Activated CD8-positive, alpha-beta memory T cell treated with anti-CD3 and anti-CD28 coated beads, Interleukin-2, amount 10 ng/mL, durations not matched to agents 7 days and 5 days (primary cell): ENCODE data around the gene FGFRL1. TPM values are rescaled to one million over a fixed set of nuclear protein-coding genes. Genes with fewer than 3 reads are reported as not detected.
"Not testable (repeated sequence)": the region's sequence is repeated elsewhere in the genome, so short reads cannot be mapped to it uniquely, and the experiment has no call there.

Experiments
- ATAC-seq: fragments of 150-1000 bp; cut with Tn5 transposase; one replicate; pipeline ENCODE4 v1.10.0; 2021; ENCODE audit warnings: moderate library complexity
- CTCF ChIA-PET: fragments of 350-600 bp; sonication (Branson Sonifier 250); formaldehyde crosslinking; loops from one replicate; lab custom pipeline; 2021; ENCODE audit warnings: antibody characterized with exemption; lab: Charles Lee
- DNase-seq: peaks from one replicate; pipeline ENCODE4 v3.0.0-alpha.2; 2020
- H3K27ac Mint-ChIP-seq: one replicate; pipeline ENCODE4 v1.8.0; 2021; ENCODE audit warnings: mild to moderate bottlenecking, mixed read lengths
- H3K27me3 Mint-ChIP-seq: one replicate; pipeline ENCODE4 v1.8.0; 2021; ENCODE audit warnings: mixed read lengths
- H3K36me3 Mint-ChIP-seq: one replicate; pipeline ENCODE4 v1.8.0; 2021; ENCODE audit warnings: mild to moderate bottlenecking, mixed read lengths
- H3K4me1 Mint-ChIP-seq: one replicate; pipeline ENCODE4 v1.8.0; 2021; ENCODE audit warnings: mixed read lengths
- H3K4me3 Mint-ChIP-seq: one replicate; pipeline ENCODE4 v1.8.0; 2021; ENCODE audit warnings: mild to moderate bottlenecking, moderate library complexity, mixed read lengths
- H3K9me3 Mint-ChIP-seq: one replicate; pipeline ENCODE4 v1.8.0; 2022; ENCODE audit warnings: low read depth, mixed read lengths
- total RNA-seq, 2 experiments: library from RNA; stranded (reverse); gene quantifications; one replicate each; pipeline ENCODE4 v1.2.3, GENCODE V29; 2021

The FGFRL1 gene
- total RNA-seq, 2 experiments from 2014 or later = 8.4 to 9.3 TPM

- Mint-ChIP-seq H3K9me3 (no peaks in the 10 kb centered on the region), H3K27me3 (no peaks in the 10 kb centered on the region), H3K36me3 (no peaks in the 10 kb centered on the region), H3K4me1 (peaks cover 14% of the 10 kb centered on the region), H3K4me3 (no peak overlapping the region), H3K27ac (no peak overlapping the region)
- DNase-seq (no peak), ATAC-seq (no peak)
- CTCF ChIA-PET = interaction anchor here (1.0 kb wide), 1 partner anchor 18 kb away, joined by 3 read pairs; the partner anchor contains the start of gene IDUA
Measured at GRCh38 chr4:968621-969394, 42.6 kb upstream of the FGFRL1 start.

DNA sequence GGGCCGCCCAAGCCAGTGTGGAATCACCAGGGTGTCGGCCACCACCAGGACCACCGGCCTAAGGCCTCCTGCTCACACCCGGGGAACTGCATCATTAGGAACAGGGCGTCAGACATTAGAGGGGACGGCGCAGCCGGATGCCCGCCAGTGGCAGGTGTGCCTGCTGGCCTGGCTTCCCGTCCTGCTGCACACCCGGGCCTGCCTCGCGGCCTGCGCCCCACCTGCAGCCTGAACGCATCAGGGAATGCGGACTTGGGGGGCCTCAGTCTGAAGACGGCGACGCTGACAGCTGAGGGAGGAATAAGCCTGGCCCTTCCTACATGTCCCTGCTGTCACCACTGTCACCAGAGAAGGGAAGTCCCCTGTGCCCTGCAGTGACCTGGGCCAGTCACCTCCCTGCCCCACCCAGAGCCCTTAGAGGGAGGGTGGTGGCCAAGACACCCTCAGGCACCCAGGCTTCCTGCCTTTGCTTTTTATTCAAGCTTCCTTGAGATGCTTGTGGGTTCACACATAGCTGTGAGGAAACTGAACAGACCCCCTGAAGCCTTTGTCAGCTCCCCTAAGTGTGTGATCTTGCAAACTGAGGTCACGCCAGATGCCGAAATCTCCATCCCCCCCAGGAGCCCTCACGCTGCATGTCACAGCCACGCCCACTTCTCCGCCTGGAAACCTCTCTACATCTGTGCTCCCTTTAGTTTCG is 41.2 kb upstream of the FGFRL1 start:
- CTCF ChIA-PET = interaction anchor here (1.0 kb wide), 1 partner anchor 17 kb away, joined by 3 read pairs; the partner anchor contains the start of gene IDUA
- peak overlapping the region; percentile 8 for H3K27ac Mint-ChIP-seq
- H3K27me3 Mint-ChIP-seq = no peaks in the 10 kb centered on the region
- ATAC-seq = no peak
- no peak overlapping the region for H3K4me3 Mint-ChIP-seq
- no peaks in the 10 kb centered on the region for H3K36me3 Mint-ChIP-seq
- DNase-seq = peak; percentile 51
- H3K4me1 Mint-ChIP-seq = peaks cover 14% of the 10 kb centered on the region
- H3K9me3 Mint-ChIP-seq = no peaks in the 10 kb centered on the region

DNA sequence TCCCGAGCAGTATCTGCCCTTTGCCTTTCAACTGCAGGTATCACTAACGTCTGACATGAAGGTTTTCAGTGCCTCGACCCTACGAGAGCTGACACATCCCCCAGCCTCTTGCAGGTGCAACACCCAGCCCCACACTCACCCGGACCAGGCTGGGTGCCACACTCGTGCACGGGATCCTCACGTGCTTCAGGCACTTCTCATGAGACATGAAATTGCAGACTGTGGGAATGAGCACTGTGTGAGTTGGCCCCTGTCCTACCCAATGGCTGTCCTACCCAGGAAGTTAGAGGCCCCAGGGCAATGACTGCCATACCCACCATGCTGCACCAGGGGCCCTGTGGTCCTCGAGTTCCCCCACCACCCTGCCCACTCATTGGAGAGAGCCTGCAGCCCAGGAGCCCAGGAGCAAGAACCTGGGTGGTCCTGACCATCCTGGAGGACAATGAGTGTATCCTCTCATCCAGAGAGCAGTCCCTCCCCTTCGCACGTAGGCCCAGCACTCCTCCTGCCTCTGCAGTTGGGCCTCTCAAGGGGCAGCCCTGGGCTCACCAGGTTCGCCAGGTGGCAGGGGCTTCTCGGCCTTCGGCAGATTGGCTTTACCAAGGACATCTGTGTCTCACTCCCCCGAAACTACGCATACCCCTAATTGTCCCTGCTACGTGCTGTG is 40.4 kb upstream of the FGFRL1 start:
- CTCF ChIA-PET = interaction anchor here (2.0 kb wide), 1 partner anchor 228 kb away, joined by 4 read pairs; no protein-coding TSS in a partner anchor
- Mint-ChIP-seq H3K27me3 (no peaks in the 10 kb centered on the region), H3K36me3 (no peaks in the 10 kb centered on the region), H3K9me3 (no peaks in the 10 kb centered on the region), H3K27ac (peak overlapping the region; percentile 8), H3K4me1 (peaks cover 14% of the 10 kb centered on the region), H3K4me3 (no peak overlapping the region)
- no peak for DNase-seq
- ATAC-seq = no peak

- DNase-seq (no peak), ATAC-seq (no peak)
- CTCF ChIA-PET = interaction anchor here (1.1 to 2.0 kb wide), 2 partner anchors 92 to 229 kb away, joined by 3 to 4 read pairs; no protein-coding TSS in a partner anchor
- Mint-ChIP-seq H3K9me3 (no peaks in the 10 kb centered on the region), H3K36me3 (no peaks in the 10 kb centered on the region), H3K27ac (no peak overlapping the region), H3K4me3 (peak overlapping the region; percentile 43), H3K27me3 (no peaks in the 10 kb centered on the region), H3K4me1 (peaks cover 20% of the 10 kb centered on the region)
Measured at GRCh38 chr4:971666-972500, 39.5 kb upstream of the FGFRL1 start.

DNA sequence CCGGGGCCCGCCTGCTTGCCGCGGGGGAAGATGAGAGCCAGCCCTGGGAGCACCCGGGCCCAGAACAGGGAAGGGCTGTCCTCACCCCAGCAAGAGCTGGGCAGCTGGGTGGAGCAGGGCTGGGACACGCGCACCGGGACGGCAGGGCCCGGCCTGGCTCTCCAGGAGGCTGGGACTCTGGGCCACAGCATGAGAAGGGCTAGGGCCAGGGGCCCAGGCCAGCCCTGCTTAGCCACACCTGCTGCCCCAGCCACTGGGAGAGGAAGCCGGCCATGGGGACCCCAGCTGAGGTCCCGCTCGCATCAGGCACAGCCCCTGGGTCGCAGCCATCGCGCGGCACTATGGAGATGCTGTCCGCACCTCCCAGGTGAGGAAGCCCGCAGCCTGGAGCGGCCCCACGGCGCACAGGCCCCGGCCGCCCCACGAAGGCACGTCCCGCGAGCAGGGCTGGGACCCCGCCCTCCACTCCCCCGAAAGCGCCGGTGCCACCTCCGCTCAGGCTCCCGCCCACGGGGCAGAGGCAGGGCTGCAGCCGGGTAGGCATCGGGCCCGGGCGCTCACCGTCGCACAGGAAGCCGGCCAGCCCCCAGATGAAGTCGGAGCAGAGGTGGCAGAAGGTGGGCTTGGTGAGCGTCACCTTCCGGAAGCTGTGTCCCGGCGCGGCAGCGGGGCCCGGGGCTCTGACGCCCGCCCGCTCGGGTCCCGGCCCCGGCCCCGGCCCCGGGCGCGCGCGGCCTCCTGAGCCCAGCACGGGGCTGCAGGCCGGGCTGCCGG is 38.6 kb upstream of the FGFRL1 start:
- Mint-ChIP-seq H3K27me3 (no peaks in the 10 kb centered on the region), H3K36me3 (no peaks in the 10 kb centered on the region), H3K4me3 (peak overlapping the region; percentile 49), H3K27ac (no peak overlapping the region), H3K9me3 (no peaks in the 10 kb centered on the region), H3K4me1 (peaks cover 20% of the 10 kb centered on the region)
- DNase-seq = peak; percentile 67
- ATAC-seq = peak; percentile 61
- CTCF ChIA-PET = interaction anchor here (1.1 to 2.0 kb wide), 2 partner anchors 93 to 230 kb away, joined by 3 to 4 read pairs; no protein-coding TSS in a partner anchor

DNA sequence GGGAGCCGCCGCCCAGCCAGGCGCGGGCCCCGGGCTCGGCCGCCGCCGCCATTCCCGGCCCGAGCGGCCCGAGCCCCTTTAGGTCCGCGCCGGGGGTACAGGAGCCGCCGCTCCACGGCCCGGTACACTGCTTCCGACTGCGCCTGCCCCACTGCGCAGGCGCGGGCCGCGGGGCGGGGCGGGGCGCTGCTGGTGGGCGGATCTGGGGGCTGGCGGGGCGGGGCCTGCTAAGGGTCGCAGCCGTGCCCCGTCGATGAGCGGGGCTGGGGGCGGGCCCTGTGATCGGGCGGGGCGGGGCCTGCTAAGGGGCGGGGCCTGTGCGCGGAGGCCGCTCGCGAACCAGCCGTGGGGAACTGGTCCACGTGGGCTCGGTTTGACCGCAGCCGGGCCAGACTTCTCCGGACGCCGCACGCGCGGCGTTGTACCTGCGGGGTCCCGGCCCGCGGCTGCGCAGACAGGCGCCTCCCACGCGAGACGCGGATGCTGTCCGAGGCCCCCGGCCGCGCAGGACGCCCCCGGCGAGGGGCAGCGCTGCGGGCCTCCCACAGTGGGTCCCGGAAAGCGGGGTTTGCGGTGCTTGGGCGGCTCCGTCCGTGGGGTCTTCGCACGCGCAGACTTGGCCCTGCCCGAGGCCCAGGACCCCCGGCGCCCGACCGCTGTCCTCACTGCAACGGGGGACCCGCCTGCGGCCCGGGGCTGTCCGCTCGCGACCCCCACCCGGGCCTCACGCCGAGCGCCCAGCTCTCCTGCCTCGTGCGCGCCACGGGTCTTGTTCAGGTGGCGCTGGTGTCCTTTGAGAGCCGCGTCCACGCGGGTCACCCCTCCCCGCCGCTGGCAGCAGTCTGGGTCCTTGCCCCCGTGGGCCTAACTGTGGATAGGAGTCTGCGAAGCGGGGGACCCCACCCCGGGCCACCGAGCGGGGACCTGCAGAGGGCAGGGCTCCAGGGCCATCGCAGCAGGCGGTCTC is 37.7 kb upstream of the FGFRL1 start, which contains the start of gene DGKQ:
TSS of gene DGKQ (minus strand) at position 139 of the 967 bp plus-strand sequence. CDS start at position 52, 87 bp downstream.
- peaks cover 20% of the 10 kb centered on the region for H3K4me1 Mint-ChIP-seq
- H3K27me3 Mint-ChIP-seq = no peaks in the 10 kb centered on the region
- ATAC-seq (peak; percentile 93), DNase-seq (peak; percentile 88)
- peak within 1 kb of the TSS; percentile 49 for H3K4me3 Mint-ChIP-seq
- H3K27ac Mint-ChIP-seq = no peak within 1 kb of the TSS
- CTCF ChIA-PET = no interaction called here
- H3K36me3 Mint-ChIP-seq = no peaks in the 10 kb centered on the region
- no peaks in the 10 kb centered on the region for H3K9me3 Mint-ChIP-seq

DNA sequence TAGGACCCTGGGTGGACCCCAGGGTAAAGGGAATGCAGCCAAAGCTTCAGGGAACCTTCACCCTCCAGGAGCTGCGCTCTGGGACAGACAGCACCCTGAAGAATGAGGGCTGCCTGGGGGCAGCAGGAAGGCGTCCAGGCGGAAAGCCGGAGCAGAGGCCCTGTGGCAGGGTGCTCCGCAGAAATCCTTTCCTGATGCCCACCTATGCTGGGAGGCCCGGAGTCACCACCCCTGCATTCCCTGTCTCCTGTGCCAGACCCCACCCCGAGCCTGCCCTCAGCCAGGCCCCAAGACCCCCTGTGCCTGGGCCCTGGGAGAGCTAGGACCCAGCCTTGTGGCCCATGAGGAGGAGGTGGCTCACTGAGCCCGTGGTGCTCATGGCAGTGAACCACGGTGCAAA is 36.8 kb upstream of the FGFRL1 start:
- Mint-ChIP-seq H3K9me3 (no peaks in the 10 kb centered on the region), H3K4me3 (no peak overlapping the region), H3K27ac (no peak overlapping the region), H3K36me3 (no peaks in the 10 kb centered on the region), H3K4me1 (peaks cover 20% of the 10 kb centered on the region), H3K27me3 (no peaks in the 10 kb centered on the region)
- ATAC-seq (no peak), DNase-seq (no peak)
- CTCF ChIA-PET = no interaction called here

DNA sequence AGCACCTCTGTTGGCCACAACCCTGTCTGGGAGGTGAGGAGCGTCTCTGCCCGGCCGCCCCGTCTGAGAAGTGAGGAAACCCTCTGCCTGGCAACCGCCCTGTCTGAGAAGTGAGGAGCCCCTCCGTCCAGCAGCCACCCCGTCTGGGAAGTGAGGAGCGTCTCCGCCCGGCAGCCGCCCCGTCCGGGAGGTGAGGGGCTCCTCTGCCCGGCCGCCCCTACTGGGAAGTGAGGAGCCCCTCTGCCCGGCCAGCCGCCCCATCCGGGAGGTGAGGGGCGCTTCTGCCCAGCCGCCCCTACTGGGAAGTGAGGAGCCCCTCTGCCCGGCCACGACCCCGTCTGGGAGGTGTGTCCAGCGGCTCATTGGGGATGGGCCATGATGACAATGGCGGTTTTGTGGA is 35.4 kb upstream of the FGFRL1 start:
- not testable (repeated sequence) for DNase-seq, H3K27ac Mint-ChIP-seq

GRCh38 chr4:978957-979701 is 32.3 kb upstream of the FGFRL1 start:
- H3K36me3 Mint-ChIP-seq = no peaks in the 10 kb centered on the region
- no peak overlapping the region for H3K4me3 Mint-ChIP-seq
- CTCF ChIA-PET = no interaction called here
- no peaks in the 10 kb centered on the region for H3K27me3 Mint-ChIP-seq
- ATAC-seq = no peak
- H3K4me1 Mint-ChIP-seq = peaks cover 5% of the 10 kb centered on the region
- no peaks in the 10 kb centered on the region for H3K9me3 Mint-ChIP-seq
- no peak overlapping the region for H3K27ac Mint-ChIP-seq
- no peak for DNase-seq

More for the DNA sequence above, 35.4 kb upstream of the FGFRL1 start:
- CTCF ChIA-PET, H3K9me3 Mint-ChIP-seq, ATAC-seq, H3K4me1 Mint-ChIP-seq, H3K4me3 Mint-ChIP-seq, H3K27me3 Mint-ChIP-seq, H3K36me3 Mint-ChIP-seq: not testable (repeated sequence)

GRCh38 chr4:982291-982690 is 29.1 kb upstream of the FGFRL1 start:
- no peak for DNase-seq
- Mint-ChIP-seq H3K27ac (no peak overlapping the region), H3K36me3 (no peaks in the 10 kb centered on the region), H3K4me3 (no peak overlapping the region), H3K4me1 (peaks cover 17% of the 10 kb centered on the region), H3K27me3 (no peaks in the 10 kb centered on the region), H3K9me3 (no peaks in the 10 kb centered on the region)
- no peak for ATAC-seq
- CTCF ChIA-PET = no interaction called here

- H3K4me1 Mint-ChIP-seq = peaks cover 20% of the 10 kb centered on the region
- no peak overlapping the region for H3K27ac Mint-ChIP-seq
- CTCF ChIA-PET = no interaction called here
- no peak overlapping the region for H3K4me3 Mint-ChIP-seq
- no peaks in the 10 kb centered on the region for H3K27me3 Mint-ChIP-seq
- H3K9me3 Mint-ChIP-seq = no peaks in the 10 kb centered on the region
- no peak for DNase-seq
- no peak for ATAC-seq
- H3K36me3 Mint-ChIP-seq = no peaks in the 10 kb centered on the region
Measured at GRCh38 chr4:982814-983213, 28.6 kb upstream of the FGFRL1 start.
